Measurements from ENCODE around the gene RRP1.

- TF ChIP-seq, protein P1, sequence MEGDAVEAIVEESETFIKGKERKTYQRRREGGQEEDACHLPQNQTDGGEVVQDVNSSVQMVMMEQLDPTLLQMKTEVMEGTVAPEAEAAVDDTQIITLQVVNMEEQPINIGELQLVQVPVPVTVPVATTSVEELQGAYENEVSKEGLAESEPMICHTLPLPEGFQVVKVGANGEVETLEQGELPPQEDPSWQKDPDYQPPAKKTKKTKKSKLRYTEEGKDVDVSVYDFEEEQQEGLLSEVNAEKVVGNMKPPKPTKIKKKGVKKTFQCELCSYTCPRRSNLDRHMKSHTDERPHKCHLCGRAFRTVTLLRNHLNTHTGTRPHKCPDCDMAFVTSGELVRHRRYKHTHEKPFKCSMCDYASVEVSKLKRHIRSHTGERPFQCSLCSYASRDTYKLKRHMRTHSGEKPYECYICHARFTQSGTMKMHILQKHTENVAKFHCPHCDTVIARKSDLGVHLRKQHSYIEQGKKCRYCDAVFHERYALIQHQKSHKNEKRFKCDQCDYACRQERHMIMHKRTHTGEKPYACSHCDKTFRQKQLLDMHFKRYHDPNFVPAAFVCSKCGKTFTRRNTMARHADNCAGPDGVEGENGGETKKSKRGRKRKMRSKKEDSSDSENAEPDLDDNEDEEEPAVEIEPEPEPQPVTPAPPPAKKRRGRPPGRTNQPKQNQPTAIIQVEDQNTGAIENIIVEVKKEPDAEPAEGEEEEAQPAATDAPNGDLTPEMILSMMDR (IDR thresholded peaks at IDR 0.05) = no peak
- TF ChIP-seq POLR2A (IDR thresholded peaks at IDR 0.05) = no peak
Measured at GRCh38 chr21:43752758-43753438, 36.5 kb upstream of the RRP1 start.

Measured in Peyer's patch (tissue), 4 donors.